Kasumi-1 (cell line): ENCODE data around the gene HLA-DPB1.

ENCODE experiments used
- DNase-seq, 2 experiments: peaks; one replicate each; lab custom pipeline; 2025; lab: John Stamatoyannopoulos, UW

Gene HLA-DPB1

DNA sequence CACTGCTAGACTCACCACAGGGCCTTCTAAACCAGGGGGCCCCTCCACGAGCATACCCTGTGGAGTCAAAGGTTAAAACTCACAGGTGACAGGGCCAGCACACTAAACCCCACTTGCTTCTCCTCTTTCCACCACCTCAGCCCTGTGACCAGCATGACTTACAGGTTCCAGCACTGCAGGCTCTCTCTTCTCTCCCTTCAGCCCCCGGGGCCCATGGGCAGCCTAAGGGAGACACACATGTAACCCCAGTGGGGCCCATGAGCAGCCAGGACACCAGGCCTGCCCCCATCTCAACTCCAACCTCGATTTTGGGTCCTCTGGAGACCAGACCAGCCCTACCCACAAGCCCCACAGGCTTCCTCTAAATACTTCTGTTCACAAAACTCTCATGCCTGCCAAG lies 28.0 kb downstream of the HLA-DPB1 start:
- DNase-seq = no peak

GRCh38 chr6:33104887-33105286 lies 29.1 kb downstream of the HLA-DPB1 start:
- no peak for DNase-seq

- no peak for DNase-seq
Observed at GRCh38 chr6:33105386-33105785, 29.6 kb downstream of the HLA-DPB1 start.

- no peak for DNase-seq
Observed at GRCh38 chr6:33105916-33106871, 30.4 kb downstream of the HLA-DPB1 start.

DNA sequence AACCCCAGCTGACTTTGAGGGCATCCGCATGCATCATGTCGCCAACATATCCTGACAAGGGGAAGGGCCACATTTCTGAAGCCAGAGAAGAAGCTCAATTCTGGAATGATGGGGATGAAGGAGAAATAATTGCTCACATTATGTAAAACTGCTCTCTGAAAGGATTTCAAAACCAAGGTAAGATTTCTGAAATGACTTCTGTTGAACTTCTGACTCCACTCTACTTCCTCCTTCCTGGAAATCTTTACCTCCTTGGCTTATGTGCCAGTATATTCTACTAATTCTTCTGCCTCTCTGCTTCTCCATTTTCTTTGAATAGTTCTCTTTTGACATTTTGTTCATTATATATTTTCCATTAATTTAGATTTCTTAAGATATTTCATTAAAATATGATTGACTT lies 31.9 kb downstream of the HLA-DPB1 start:
- DNase-seq = no peak

DNA sequence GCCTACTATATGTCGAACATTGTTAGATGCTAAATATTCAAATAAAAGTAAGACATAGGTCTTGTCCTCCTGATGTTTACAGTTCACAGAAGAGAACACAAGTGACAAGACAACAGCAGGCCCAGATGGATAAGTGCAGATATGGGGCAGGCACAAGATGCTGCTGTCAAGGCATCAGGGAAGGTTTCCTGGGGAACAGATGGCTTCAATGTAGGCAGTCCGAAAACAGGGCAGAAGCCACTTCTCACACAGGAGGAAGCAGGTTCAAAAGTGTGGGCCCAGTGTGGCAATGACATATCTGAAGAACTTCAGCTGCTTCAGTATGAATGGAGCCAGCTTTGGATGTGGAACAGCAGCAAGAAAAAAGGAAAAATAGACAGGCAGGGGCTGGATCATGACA lies 32.5 kb downstream of the HLA-DPB1 start:
- DNase-seq = no peak

- DNase-seq = peak; percentile 35 to 61
Observed at GRCh38 chr6:33112148-33112547, 36.4 kb downstream of the HLA-DPB1 start.

DNA sequence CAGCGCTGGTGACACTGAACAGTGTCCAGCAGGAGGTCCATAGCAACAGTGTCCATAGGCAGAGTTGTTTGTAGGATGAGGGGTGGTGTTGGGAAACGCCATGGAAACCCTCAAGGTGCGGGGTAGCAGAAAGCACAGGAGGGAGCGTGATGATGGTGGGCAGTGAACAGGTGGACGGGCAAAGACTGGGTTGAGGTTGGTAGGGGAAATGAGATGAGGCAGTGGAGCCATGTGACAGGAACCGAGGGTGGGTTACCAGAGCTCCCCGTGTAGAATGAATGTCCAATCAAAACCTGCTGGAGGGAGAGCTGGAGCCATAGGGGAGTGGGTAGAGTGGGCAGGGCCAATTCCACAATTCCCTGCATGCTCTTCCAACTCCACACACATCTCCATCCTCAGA lies 38.0 kb downstream of the HLA-DPB1 start:
- DNase-seq = no peak

DNA sequence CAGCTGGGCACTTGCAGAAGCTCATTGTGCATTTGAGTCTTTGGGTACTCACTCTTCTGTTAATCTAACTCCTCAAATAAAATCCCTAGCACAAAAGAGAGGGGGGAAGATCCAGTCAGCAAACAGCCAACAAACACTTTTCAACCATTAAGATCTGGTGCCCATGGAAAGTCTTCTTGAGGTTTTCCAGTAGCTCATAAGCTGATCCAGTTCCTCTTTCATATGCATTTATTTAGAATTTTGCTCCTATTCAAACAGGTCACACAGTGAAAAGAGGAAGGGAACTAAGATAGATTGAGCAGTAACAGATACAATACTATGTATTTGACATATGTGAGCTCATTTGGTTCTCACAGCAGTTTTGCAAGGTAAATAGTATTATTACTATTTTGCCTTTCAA lies 38.6 kb downstream of the HLA-DPB1 start:
- DNase-seq = no peak

- no peak for DNase-seq
Observed at GRCh38 chr6:33116417-33116816, 40.6 kb downstream of the HLA-DPB1 start.

GRCh38 chr6:33116841-33117711 lies 41.3 kb downstream of the HLA-DPB1 start:
- DNase-seq = no peak

DNA sequence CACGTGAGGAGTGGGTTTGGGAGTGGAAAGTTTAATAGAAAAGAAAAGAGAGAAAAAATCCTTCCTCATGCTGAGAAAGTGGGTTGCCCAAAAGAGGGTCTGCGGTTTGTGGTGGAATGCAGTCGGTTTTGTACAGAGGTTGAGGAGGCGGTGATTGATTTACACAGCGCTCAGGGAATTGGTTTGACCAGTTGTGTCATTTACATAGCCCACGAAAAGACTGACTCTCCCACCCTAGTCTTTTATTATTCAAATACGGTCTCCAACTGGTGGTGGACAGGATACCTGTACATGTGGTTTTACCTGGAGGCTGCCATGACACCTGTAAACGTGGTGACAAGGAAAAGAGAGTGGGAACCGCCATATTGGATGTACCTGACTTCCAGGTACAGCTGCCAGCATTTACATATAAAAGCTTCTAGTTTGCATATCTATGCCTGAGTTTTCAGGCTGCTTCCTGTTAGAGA lies 42.1 kb downstream of the HLA-DPB1 start:
- DNase-seq = no peak

GRCh38 chr6:33118525-33119123 lies 42.8 kb downstream of the HLA-DPB1 start:
- DNase-seq = peak; percentile 41 to 66

GRCh38 chr6:33120001-33120400 lies 44.2 kb downstream of the HLA-DPB1 start:
- no peak for DNase-seq

GRCh38 chr6:33123181-33123580 lies 47.4 kb downstream of the HLA-DPB1 start:
- no peak for DNase-seq

- peak; percentile 53 to 74 for DNase-seq
Observed at GRCh38 chr6:33123732-33124524, 48.1 kb downstream of the HLA-DPB1 start.

- DNase-seq = no peak
Observed at GRCh38 chr6:33124525-33124901, 48.7 kb downstream of the HLA-DPB1 start.

DNA sequence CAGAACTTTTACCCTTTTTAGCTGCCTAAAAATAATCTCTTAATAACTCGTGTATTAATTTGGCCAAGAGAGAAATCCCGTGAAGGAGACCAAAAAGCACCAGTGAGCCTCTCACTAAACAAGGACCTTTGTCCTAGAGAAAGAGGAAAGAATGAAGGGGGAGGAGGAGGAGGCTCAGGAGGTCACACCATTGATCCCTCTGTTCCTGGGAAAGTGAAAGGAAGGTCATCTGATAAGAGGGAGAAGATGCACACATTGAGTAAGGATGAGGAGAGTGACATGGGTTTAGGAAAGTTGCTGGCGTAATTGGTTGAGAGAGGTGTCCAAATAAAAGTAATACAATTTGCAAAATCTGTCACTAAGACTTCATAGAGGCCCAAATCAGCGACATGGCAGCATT lies 49.2 kb downstream of the HLA-DPB1 start:
- no peak for DNase-seq

DNA sequence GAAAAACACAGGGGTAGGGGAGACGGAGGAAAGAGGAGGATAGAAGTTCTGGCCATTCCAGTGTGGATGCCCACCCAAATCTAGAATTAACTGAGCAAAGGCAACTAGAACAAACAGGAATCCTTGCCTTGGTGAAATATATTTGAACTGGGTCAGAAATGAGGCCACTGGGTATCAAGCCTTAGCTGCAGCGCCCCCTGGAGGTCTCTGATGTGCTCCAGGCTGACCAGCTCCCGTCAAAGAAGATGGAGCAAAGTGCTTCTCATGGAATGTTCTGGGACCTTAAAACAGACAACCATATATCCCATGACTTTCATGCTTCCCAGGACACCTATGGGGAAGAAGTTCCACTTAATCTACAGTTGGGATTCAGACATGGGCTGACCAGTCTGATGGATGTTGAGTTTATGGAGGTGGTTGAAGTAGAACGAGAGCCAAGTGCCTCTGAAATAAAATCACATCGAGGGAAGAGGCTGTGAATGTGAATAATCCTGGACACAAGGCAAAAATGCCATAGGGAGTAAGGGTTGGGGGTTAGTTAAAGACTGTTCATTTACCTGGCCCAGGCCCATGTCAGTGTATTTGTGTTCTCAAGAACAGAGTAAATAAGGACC lies 50.4 kb downstream of the HLA-DPB1 start:
- DNase-seq = peak; percentile 14 to 43

DNA sequence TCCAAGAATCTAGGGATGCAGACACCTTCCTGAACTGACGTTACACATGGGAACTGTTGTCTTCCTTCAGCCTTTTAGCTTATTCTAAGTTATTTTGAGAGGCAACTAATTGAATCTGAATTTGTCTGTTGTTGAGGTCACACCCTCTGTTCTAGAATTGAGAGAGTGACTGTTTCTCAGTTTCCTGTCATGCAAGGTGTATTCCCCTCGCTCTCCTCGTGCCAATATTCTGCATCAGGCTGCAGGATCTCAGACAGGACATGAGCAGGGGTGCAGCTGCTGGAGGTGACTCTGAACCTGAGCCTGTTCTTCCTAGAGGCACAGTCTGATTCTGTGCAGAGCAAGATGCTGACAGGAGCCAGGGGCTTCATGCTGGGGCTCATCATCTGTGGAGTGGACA lies 52.5 kb downstream of the HLA-DPB1 start:
- DNase-seq = no peak

DNA sequence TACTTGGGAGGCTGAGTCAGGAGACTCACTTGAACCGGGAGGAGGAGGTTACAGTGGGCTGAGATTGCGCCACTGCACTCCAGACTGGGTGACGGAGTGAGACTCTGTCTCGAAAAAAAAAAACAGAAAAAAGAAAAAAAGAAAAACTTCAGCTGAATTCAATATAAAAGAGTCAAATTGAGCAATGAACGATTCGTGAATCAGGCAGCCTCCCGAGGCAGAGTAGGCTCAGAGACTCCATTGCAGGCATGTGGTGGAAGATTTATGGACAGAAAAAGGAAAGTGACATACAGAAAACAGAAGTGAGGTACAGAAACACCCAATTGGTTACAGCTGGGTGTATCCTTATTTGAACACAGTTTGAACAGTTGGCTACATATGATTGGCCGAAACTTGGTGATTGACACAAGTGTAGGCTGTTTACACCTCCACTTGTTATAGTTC lies 56.3 kb downstream of the HLA-DPB1 start:
- no peak for DNase-seq
